GM20000 (cell line): ENCODE data around the gene KREMEN1.
A peak's percentile ranks its signal among the peaks of the same experiment; 100 is the strongest.

ENCODE experiments used
- DNase-seq: peaks from one replicate; pipeline ENCODE4 v3.0.0; 2012; ENCODE audit warnings: low spot score
- TF ChIP-seq, protein P1 (sequence below): IDR thresholded peaks from 2 replicates; pipeline ENCODE4 v1.5.1; 2012; ENCODE audit warnings: mild to moderate bottlenecking, control low read depth; ENCODE audit errors: extremely low read depth, missing control alignments

The KREMEN1 gene

GRCh38 chr22:29072193-29072978 lies 449 bp upstream of the KREMEN1 start:
- peak; percentile 98 for DNase-seq
- TF ChIP-seq, protein P1, sequence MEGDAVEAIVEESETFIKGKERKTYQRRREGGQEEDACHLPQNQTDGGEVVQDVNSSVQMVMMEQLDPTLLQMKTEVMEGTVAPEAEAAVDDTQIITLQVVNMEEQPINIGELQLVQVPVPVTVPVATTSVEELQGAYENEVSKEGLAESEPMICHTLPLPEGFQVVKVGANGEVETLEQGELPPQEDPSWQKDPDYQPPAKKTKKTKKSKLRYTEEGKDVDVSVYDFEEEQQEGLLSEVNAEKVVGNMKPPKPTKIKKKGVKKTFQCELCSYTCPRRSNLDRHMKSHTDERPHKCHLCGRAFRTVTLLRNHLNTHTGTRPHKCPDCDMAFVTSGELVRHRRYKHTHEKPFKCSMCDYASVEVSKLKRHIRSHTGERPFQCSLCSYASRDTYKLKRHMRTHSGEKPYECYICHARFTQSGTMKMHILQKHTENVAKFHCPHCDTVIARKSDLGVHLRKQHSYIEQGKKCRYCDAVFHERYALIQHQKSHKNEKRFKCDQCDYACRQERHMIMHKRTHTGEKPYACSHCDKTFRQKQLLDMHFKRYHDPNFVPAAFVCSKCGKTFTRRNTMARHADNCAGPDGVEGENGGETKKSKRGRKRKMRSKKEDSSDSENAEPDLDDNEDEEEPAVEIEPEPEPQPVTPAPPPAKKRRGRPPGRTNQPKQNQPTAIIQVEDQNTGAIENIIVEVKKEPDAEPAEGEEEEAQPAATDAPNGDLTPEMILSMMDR, result no peak

DNA sequence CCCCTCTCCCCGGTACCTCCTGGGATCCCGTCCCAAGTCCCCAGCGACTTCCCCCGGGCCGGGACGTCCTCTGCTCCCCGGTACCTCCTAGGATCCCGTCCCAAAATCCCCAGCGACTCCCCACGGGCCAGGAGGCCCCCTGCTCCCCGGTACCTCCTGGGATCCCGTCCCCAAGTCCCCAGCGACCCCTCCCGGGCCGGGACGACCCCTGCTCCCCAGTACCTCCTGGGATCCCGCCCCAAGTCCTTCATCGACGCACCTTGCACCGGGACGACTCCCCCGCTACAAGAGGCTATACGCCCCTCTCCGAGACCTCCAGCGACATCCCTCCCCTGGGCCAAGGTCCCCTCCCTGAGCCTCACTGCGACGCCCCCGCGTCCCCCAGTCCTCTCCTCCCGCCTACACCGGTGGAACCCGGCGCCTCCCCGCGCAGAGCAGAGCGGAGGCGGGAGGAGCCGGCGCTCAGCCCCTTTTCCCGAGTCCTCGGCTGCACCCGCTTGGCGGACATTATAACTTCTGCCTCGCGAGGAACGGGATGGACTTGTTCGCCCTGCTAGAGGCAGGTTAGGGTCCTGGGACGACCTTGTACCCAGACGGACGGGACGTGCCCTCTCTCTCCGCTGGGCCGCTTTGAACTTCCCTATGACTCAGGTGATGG lies 912 bp downstream of the KREMEN1 start:
- TF ChIP-seq, protein P1, result no peak
- no peak for DNase-seq

- TF ChIP-seq, protein P1, result no peak
- DNase-seq, result no peak
Measured at GRCh38 chr22:29074276-29074772, 1.5 kb downstream of the KREMEN1 start.

- no peak for DNase-seq
- TF ChIP-seq, protein P1, result no peak
Measured at GRCh38 chr22:29078036-29078868, 5.4 kb downstream of the KREMEN1 start.

DNA sequence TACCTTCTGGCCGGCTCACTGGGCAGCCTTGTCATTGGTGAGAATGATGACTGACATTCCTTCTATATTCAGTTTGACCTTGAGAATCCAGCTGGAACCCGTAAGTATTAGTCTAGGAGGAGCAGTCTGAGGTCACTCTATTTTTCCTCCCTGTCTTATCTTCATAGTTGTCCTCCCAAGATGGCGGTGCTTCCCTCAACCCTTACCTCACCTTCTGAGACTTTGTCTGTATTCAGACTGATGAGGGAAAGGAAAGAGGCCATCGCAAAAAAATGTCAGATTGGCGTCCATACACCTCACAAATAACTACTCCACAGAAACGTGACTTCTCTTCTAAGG lies 6.0 kb downstream of the KREMEN1 start:
- TF ChIP-seq, protein P1, result no peak
- no peak for DNase-seq

DNA sequence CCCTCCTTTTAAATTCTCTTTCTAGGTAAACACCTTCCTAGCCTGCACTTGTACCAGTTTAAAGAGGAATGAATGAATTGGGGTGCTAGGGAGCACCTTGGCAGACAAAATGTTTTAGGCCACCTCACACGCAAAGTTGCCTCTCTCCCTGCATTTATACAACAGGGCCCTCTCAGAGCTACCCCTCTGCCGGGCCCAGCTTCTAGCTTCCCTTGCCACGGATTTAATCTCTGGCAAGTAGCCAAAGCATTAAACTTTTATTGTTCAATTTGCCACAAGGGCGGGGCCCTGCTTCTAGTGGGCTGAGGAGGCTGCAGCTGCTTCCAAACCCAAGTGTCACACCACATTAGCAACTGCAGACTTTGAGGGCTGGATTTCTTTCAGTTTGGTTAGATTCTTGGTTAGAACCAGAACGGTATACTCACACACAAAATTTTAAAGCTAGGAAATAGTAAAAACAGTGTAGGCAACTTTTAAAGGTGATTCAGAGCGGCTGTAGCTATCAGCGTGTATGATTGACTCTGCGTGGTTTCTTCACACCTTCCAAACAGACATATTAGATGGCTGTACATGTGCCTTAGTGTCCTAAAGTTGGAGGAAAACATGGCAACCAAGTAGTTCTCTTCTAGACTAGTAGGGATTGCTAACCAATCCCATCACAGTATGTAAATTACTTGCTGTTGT lies 6.5 kb downstream of the KREMEN1 start:
- TF ChIP-seq, protein P1, result no peak
- no peak for DNase-seq
